Measurements from ENCODE around the gene DNAJC19. TPM values are rescaled to one million over a fixed set of nuclear protein-coding genes. Genes with fewer than 3 reads are reported as not detected.

The DNAJC19 gene
- total RNA-seq, 1 donor from 2014 or later: 26.0 TPM

DNA sequence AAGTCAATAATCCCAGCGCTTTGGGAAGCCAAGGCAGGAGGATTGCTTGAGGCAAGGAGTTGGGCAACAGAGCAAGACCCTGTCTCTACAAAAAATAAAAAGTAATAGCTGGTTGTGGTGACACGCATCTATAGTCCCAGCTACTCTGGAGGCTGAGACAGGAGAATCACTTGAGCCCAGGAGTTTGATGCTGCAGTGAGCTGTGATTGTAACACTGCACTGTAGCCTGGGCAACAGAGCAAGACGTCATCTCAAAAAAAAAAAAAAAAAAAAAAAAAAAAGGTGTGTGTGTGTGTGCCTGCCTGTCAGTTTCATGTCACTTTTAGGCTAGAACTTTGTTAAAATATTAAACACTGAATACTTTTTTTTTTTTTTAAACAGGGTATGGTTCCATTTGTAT, 28.4 kb downstream of the DNAJC19 start:
- DNase-seq: no peak

DNA sequence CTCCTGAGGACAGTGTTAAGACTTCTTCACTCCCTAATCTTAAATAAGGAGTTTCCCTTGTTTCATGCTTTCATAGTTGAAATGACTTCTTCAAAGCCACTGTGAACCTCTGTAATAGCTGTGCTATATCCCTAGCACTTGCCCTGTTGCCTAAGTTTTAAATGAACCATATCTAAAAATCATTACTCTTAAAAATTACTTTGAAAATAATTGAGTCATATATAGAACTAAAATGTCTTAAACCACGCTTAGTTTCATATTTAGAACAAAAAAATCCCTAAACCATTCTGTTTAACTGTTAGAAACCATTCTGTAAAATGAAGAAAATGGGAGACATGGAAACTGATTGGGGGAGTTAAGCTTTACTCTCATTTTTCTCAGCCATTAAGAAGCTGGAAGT, 29.8 kb downstream of the DNAJC19 start:
- DNase-seq: no peak

DNA sequence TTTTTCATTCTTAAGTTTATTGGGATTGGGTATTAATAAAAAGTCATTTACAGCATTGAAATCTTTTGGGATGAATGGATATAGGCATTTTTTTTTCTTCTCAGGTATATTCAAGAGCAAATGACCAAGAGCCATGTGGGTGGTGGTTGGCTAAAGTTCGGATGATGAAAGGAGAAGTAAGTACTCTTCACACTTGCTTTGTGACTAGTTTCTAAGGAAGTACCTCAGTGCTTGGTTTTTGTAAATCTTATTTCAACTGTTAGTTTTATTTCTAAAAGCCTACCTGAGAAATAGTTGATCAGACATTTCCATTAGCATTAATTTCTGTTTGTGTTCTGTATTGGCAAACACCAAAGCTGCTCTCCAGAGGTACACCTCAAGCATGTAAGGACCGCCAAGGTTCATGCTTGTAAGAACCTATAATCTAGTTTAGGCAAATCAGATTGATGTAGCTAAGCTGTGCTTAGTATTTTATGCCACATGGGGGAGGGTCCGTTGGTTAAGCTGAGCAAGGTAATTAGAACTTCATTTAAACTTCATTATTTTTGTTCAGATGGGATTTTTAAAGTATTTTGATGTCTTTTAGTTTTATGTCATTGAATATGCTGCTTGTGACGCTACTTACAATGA, 41.7 kb downstream of the DNAJC19 start:
- no peak for DNase-seq

GRCh38 chr3:180940826-180941225, 48.7 kb downstream of the DNAJC19 start:
- no peak for DNase-seq

- DNase-seq: no peak
Observed at GRCh38 chr3:180934638-180935037, 54.9 kb downstream of the DNAJC19 start.

Other genes starting within 250 kb of the DNAJC19 start
- 177 and 233 TPM in 2 replicates for gene FXR1, start 77.1 kb downstream of the DNAJC19 start, total RNA-seq

Data from dermis blood vessel endothelial cell (primary cell).